HEK293 (cell line): ENCODE data around the gene SEPTIN2.

Experiments used
- ZNF654 ChIP-seq: fragments of 450-650 bp; formaldehyde crosslinking; IDR thresholded peaks from 2 replicates; pipeline ENCODE4 v1.5.1; 2016; ENCODE audit warnings: low read depth, missing biosample characterization, missing genetic modification characterization
- TF ChIP-seq, protein P1 (sequence below): fragments of 450-650 bp; formaldehyde crosslinking; IDR thresholded peaks from 2 replicates; pipeline ENCODE4 v1.5.1; 2016; ENCODE audit warnings: missing biosample characterization, missing genetic modification characterization

Gene SEPTIN2

DNA sequence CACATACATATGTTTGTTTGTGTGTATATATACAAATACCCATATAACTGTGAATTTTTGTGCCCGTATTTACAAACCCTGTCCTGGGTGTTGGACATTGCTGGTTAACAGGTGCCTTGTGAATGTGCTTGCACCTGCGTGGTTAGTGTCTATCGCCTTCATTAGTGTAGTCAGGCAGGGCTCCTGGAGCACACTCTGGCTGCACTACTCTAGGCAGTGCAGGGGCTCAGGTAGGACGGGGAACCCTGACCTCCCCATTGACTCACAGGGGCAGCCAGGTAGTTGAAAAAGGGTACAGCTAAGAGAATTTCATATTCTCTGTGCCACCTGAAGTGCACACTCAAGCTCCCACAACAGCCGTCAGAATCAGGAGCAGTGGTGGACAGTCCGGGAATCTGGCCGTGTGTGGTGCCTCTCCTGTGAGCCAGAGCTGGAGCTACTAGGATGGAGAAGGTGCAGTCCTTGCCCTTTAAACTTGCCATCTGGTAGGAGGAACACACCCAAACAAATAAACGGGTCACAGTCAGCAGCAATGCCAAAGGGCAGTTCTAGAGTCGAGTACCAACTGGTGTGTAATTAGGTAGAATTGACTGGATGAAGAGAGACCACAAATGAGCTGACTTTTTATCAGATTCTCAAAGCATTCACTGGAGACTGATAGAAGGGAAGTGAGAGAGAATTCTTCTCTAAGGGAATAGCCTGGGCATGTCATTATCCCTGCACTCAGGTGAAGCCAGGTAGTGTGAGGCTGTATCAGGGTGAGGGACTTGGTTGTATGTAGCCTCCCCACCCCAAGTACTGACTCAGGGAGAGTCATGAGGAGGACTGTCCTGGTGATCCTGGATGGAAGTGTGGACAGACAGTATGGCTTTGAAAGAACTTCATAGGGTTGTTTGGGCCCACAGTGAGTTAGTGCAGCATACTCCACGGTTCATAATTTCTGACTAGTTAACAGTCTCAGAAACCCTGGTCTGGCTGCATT, 84.5 kb downstream of the SEPTIN2 start (continued):
- TF ChIP-seq, protein P1, sequence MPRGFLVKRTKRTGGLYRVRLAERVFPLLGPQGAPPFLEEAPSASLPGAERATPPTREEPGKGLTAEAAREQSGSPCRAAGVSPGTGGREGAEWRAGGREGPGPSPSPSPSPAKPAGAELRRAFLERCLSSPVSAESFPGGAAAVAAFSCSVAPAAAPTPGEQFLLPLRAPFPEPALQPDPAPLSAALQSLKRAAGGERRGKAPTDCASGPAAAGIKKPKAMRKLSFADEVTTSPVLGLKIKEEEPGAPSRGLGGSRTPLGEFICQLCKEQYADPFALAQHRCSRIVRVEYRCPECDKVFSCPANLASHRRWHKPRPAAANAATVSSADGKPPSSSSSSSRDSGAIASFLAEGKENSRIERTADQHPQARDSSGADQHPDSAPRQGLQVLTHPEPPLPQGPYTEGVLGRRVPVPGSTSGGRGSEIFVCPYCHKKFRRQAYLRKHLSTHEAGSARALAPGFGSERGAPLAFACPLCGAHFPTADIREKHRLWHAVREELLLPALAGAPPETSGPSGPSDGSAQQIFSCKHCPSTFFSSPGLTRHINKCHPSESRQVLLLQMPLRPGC (tag by site-specific recombination): no peak
- TF ChIP-seq ZNF654 (tag by site-specific recombination): no peak
